A549 (cell line): ENCODE data around the gene RBP7. TPM values are rescaled to one million over a fixed set of nuclear protein-coding genes. Genes with fewer than 3 reads are reported as not detected.
"Not testable (repeated sequence)": the region's sequence is repeated elsewhere in the genome, so short reads cannot be mapped to it uniquely, and the experiment has no call there.

ENCODE experiments used
- ATAC-seq, 2 experiments: fragments of 200-7000 bp in 1 of 2; fragments of >200 bp in 1 of 2; cut with Nextera tagmentation in 1 of 2; cut with Tn5 transposase in 1 of 2; 3 replicates each; pipeline versions ENCODE4 v1.8.0 to v1.9.1; 2018 to 2020; ENCODE audit warnings: mild to moderate bottlenecking in 1 of 2, moderate library complexity in 1 of 2
- CTCF ChIA-PET: fragments of 300-600 bp; sonication (Branson Sonifier 250); formaldehyde crosslinking; extraction: SDS; loops from one replicate; lab custom pipeline; 2021; ENCODE audit warnings: antibody characterized with exemption, inconsistent platforms; lab: Yijun Ruan, JAX
- POLR2A ChIA-PET: fragments of 350-600 bp; formaldehyde crosslinking; extraction: SDS; loops from one replicate; lab custom pipeline; 2021; ENCODE audit warnings: antibody characterized with exemption, inconsistent platforms; lab: Yijun Ruan, JAX
- DNase-seq, 2 experiments: peaks; one replicate each; pipeline versions ENCODE4 v3.0.0 to v3.0.0-alpha.2; 2011 to 2016; ENCODE audit warnings: low read depth in 1 of 2, low spot score in 1 of 2
- FAIRE-seq: peaks from 2 replicates; lab custom pipeline; 2011; peaks lifted over from hg19 to GRCh38; lab: Jason Lieb, UNC
- H3K27ac ChIP-seq, 2 experiments: fragments of >200 bp; sonication (Bioruptor Twin); formaldehyde crosslinking; 3 replicates each; pipeline ENCODE4 v1.5.1; 2016 to 2017
- H3K4me1 ChIP-seq: fragments of >200 bp; sonication (Bioruptor Twin); formaldehyde crosslinking; 3 replicates; pipeline ENCODE4 v1.6.1; 2016
- H3K4me2 ChIP-seq: fragments of >200 bp; sonication (Bioruptor Twin); formaldehyde crosslinking; 3 replicates; pipeline ENCODE4 v1.6.1; 2016
- H3K4me3 ChIP-seq: fragments of >200 bp; sonication (Bioruptor Twin); formaldehyde crosslinking; 3 replicates; pipeline ENCODE4 v1.5.1; 2016
- H3K9me3 ChIP-seq: fragments of >200 bp; sonication (Bioruptor Twin); formaldehyde crosslinking; 3 replicates; pipeline ENCODE4 v1.6.1; 2016
- ATOH8 ChIP-seq: fragments of 250-450 bp; sonication (Bioruptor Pico); IDR thresholded peaks from 2 replicates; pipeline ENCODE4 v1.5.0; 2020; ENCODE audit warnings: low read depth, mild to moderate bottlenecking, moderate library complexity
- BCL3 ChIP-seq: fragments of >200 bp; sonication (Bioruptor Twin); formaldehyde crosslinking; IDR thresholded peaks from 3 replicates; pipeline ENCODE4 v1.6.1; 2016
- CBX2 ChIP-seq: fragments of 200-600 bp; sonication (generic); IDR thresholded peaks from 2 replicates; pipeline ENCODE4 v1.6.1; 2016; ENCODE audit warnings: low read depth, mild to moderate bottlenecking, borderline replicate concordance
- CHD2 ChIP-seq: fragments of 150-350 bp; IDR thresholded peaks from 2 replicates; pipeline ENCODE4 v1.6.1; 2014; ENCODE audit warnings: low read length; ENCODE audit not compliant: partially characterized antibody
- E2F6 ChIP-seq: IDR thresholded peaks from 2 replicates; pipeline ENCODE4 v1.6.1; 2012; ENCODE audit warnings: low read depth, borderline replicate concordance
- EHMT2 ChIP-seq: fragments of 200-600 bp; sonication (generic); IDR thresholded peaks from 2 replicates; pipeline ENCODE4 v1.6.1; 2016; ENCODE audit warnings: antibody characterized with exemption, low read depth, mild to moderate bottlenecking, moderate library complexity
- ELK1 ChIP-seq: fragments of 150-350 bp; IDR thresholded peaks from 2 replicates; pipeline ENCODE4 v1.6.1; 2014; ENCODE audit warnings: low read depth, mild to moderate bottlenecking, low read length
- EP300 ChIP-seq, 2 experiments: fragments of >200 bp; sonication (Bioruptor Twin); formaldehyde crosslinking; IDR thresholded peaks; 2 replicates in 1 of 2; 3 replicates in 1 of 2; pipeline ENCODE4 v1.6.1; 2016 to 2017
- ESRRA ChIP-seq: fragments of 150-350 bp; IDR thresholded peaks from 2 replicates; pipeline ENCODE4 v1.6.1; 2014; ENCODE audit warnings: mild to moderate bottlenecking, low read length, borderline replicate concordance
- FOSB ChIP-seq: fragments of 250-450 bp; sonication (Bioruptor Pico); IDR thresholded peaks from 2 replicates; pipeline ENCODE4 v1.5.0; 2020; ENCODE audit warnings: mild to moderate bottlenecking, moderate library complexity
- GATA3 ChIP-seq: IDR thresholded peaks from 2 replicates; pipeline ENCODE4 v1.6.1; 2012; ENCODE audit warnings: borderline replicate concordance
- HES2 ChIP-seq: fragments of >200 bp; sonication (Bioruptor Twin); formaldehyde crosslinking; IDR thresholded peaks from 2 replicates; pipeline ENCODE4 v1.6.1; 2016
- HOXB5 ChIP-seq: fragments of 250-450 bp; sonication (Bioruptor Pico); IDR thresholded peaks from 2 replicates; pipeline ENCODE4 v1.5.0; 2020; ENCODE audit warnings: mild to moderate bottlenecking, moderate library complexity
- JUN ChIP-seq, 2 experiments: fragments of >200 bp; sonication (Bioruptor Twin); formaldehyde crosslinking; IDR thresholded peaks; 2 replicates in 1 of 2; 3 replicates in 1 of 2; pipeline ENCODE4 v1.6.1; 2016 to 2017
- JUNB ChIP-seq: fragments of >200 bp; sonication (Bioruptor Twin); formaldehyde crosslinking; IDR thresholded peaks from 2 replicates; pipeline ENCODE4 v1.6.1; 2016
- MAFK ChIP-seq: fragments of 450-650 bp; IDR thresholded peaks from 2 replicates; pipeline ENCODE4 v1.6.1; 2014; ENCODE audit not compliant: partially characterized antibody
- MYC ChIP-seq: IDR thresholded peaks from 2 replicates; pipeline ENCODE4 v1.6.1; 2012; ENCODE audit warnings: mild to moderate bottlenecking, inconsistent platforms, low read length, improper control_type of control experiment, borderline replicate concordance
- NPAS2 ChIP-seq: fragments of 250-450 bp; sonication (Bioruptor Pico); IDR thresholded peaks from 2 replicates; pipeline ENCODE4 v1.8.0; 2022; ENCODE audit warnings: mild to moderate bottlenecking, moderate library complexity, borderline replicate concordance
- PBX3 ChIP-seq: IDR thresholded peaks from 2 replicates; pipeline ENCODE4 v1.6.1; 2012
- POLR2A ChIP-seq: IDR thresholded peaks from 2 replicates; pipeline ENCODE4 v1.6.1; 2012; ENCODE audit warnings: mild to moderate bottlenecking, low read length
- POLR2AphosphoS2 ChIP-seq: conservative IDR thresholded peaks from 2 replicates; pipeline ENCODE4 v1.6.1; 2012; ENCODE audit warnings: low read length, improper control_type of control experiment, inconsistent platforms
- RAD21 ChIP-seq, 2 experiments: fragments of >200 bp in 1 of 2; sonication (Bioruptor Twin) in 1 of 2; formaldehyde crosslinking in 1 of 2; IDR thresholded peaks in 1 of 2; conservative IDR thresholded peaks in 1 of 2; 2 replicates in 1 of 2; 3 replicates in 1 of 2; pipeline ENCODE4 v1.6.1; 2012 to 2018; ENCODE audit warnings: inconsistent platforms in 1 of 2
- SMC3 ChIP-seq: fragments of >200 bp; sonication (Bioruptor Twin); formaldehyde crosslinking; IDR thresholded peaks from 3 replicates; pipeline ENCODE4 v1.6.1; 2018; ENCODE audit warnings: inconsistent platforms
- SREBF2 ChIP-seq: fragments of 450-650 bp; IDR thresholded peaks from 2 replicates; pipeline ENCODE4 v1.6.1; 2014; ENCODE audit warnings: mild to moderate bottlenecking, moderate library complexity
- TFCP2L1 ChIP-seq: fragments of 250-450 bp; sonication (Bioruptor Pico); IDR thresholded peaks from 2 replicates; pipeline ENCODE4 v1.5.0; 2021; ENCODE audit warnings: mild to moderate bottlenecking
- WGBS: methylation state at CpG from one replicate; pipeline ENCODE4 v1.1.6; 2017; ENCODE audit errors: missing lambda C conversion rate; 5-methylcytosine and 5-hydroxymethylcytosine counted together
- polyA plus RNA-seq, 4 experiments: library from polyadenylated mRNA; depleted of rRNA in 3 of 4; stranded (reverse); fragments of >200 nt; fragmentation: RNase III in 1 of 4; extraction: RNeasy Plus Mini Kit Qiagen cat#74134 plus additional on column Dnase treatment in 1 of 4; gene quantifications; 2 replicates in 3 of 4; 3 replicates in 1 of 4; pipeline ENCODE4 v1.2.3, GENCODE V29; 2011 to 2017

The RBP7 gene
- polyA plus RNA-seq, 2 of the 4 experiments (the other 2 are of a cell fraction), result 3.2 to 3.5 TPM

GRCh38 chr1:10020086-10020485 lies 23.1 kb downstream of the RBP7 start:
- ATAC-seq, result no peak
- ChIA-PET POLR2A (no interaction called here), CTCF (interaction anchor here (1.0 to 1.5 kb wide), 2 partner anchors 19 to 24 kb away, joined by 3 read pairs; no protein-coding TSS in a partner anchor)
- Histone ChIP-seq H3K4me1 (no peaks in the 10 kb centered on the region), H3K4me3 (no peak overlapping the region), H3K4me2 (no peak overlapping the region), H3K27ac (no peak overlapping the region), H3K9me3 (no peaks in the 10 kb centered on the region)
- FAIRE-seq, result no peak
- 53% methylated on average over 3 of the region's 3 CpGs for WGBS
- TF ChIP-seq POLR2AphosphoS2 (no peak), SMC3 (no peak), ESRRA (no peak), JUNB (no peak), EHMT2 (no peak), BCL3 (no peak), MAFK (no peak), SREBF2 (no peak), RAD21 (conservative IDR thresholded peaks at IDR 0.05 in 1 of 2, IDR thresholded peaks at IDR 0.05 in 1 of 2) (no peak), PBX3 (no peak), FOSB (no peak), CHD2 (no peak), CBX2 (no peak)
- DNase-seq, result no peak

- CTCF ChIA-PET, H3K4me1 ChIP-seq, H3K9me3 ChIP-seq, H3K4me2 ChIP-seq, POLR2A ChIA-PET, DNase-seq, FAIRE-seq, H3K27ac ChIP-seq, H3K4me3 ChIP-seq, ATAC-seq: not testable (repeated sequence)
- 50% methylated on average over 2 of the region's 2 CpGs for WGBS
These were observed 23.6 kb downstream of the RBP7 start for GRCh38 chr1:10020678-10021077.

GRCh38 chr1:10021992-10022391 lies 25.0 kb downstream of the RBP7 start:
- H3K27ac ChIP-seq, H3K4me3 ChIP-seq, H3K9me3 ChIP-seq, CTCF ChIA-PET, H3K4me2 ChIP-seq, ATAC-seq, H3K4me1 ChIP-seq, DNase-seq, POLR2A ChIA-PET, FAIRE-seq: not testable (repeated sequence)
- WGBS, result 83% methylated on average over 4 of the region's 4 CpGs

GRCh38 chr1:10022656-10023055 lies 25.6 kb downstream of the RBP7 start:
- FAIRE-seq (no peak), DNase-seq (no peak), ATAC-seq (no peak)
- TF ChIP-seq TFCP2L1 (CRISPR knock-in tag) (no peak), NPAS2 (no peak)
- no peaks in the 10 kb centered on the region for H3K4me1 ChIP-seq
- ChIA-PET CTCF (no interaction called here), POLR2A (no interaction called here)
- no peak overlapping the region for H3K4me3 ChIP-seq
- no peaks in the 10 kb centered on the region for H3K9me3 ChIP-seq
- WGBS, result 79% methylated on average over 7 of the region's 7 CpGs
- no peak overlapping the region for H3K4me2 ChIP-seq
- H3K27ac ChIP-seq, result no peak overlapping the region

- no peak for FAIRE-seq
- DNase-seq, result no peak
- H3K27ac ChIP-seq, result no peak overlapping the region
- no peak for ATAC-seq
- H3K4me2 ChIP-seq, result no peak overlapping the region
- 46% methylated on average over 2 of the region's 2 CpGs for WGBS
- H3K9me3 ChIP-seq, result no peaks in the 10 kb centered on the region
- ChIA-PET POLR2A (no interaction called here), CTCF (interaction anchor here (0.7 to 1.1 kb wide), 3 partner anchors 10 to 127 kb away, joined by 3 read pairs; no protein-coding TSS in a partner anchor)
- H3K4me3 ChIP-seq, result no peak overlapping the region
- H3K4me1 ChIP-seq, result no peaks in the 10 kb centered on the region
- no peak for TF ChIP-seq GATA3
- no peak for TF ChIP-seq EP300 (IDR thresholded peaks at IDR 0.05)
- TF ChIP-seq ELK1, result no peak
- TF ChIP-seq HES2, result no peak
- no peak for TF ChIP-seq E2F6
- no peak for TF ChIP-seq POLR2A
- TF ChIP-seq JUN (IDR thresholded peaks at IDR 0.05), result no peak
- no peak for TF ChIP-seq RAD21 (conservative IDR thresholded peaks at IDR 0.05 in 1 of 2, IDR thresholded peaks at IDR 0.05 in 1 of 2)
- no peak for TF ChIP-seq ATOH8 (CRISPR knock-in tag)
- no peak for TF ChIP-seq HOXB5 (CRISPR knock-in tag)
- TF ChIP-seq SMC3, result no peak
- no peak for TF ChIP-seq MYC
These were observed 28.3 kb downstream of the RBP7 start for GRCh38 chr1:10025354-10025753.
